H9 (cell line): ENCODE data around the gene DUSP18. TPM values are rescaled to one million over a fixed set of nuclear protein-coding genes. Genes with fewer than 3 reads are reported as not detected.

Experiments used
- DNase-seq: peaks from one replicate; pipeline ENCODE4 v3.0.0-alpha.2; 2017
- H2AFZ ChIP-seq: one replicate; pipeline ENCODE4 v1.6.1; 2013; ENCODE audit warnings: mild to moderate bottlenecking, low read length, control low read depth, moderate library complexity
- H2AK5ac ChIP-seq: 2 replicates; pipeline ENCODE4 v1.6.1; 2013; ENCODE audit warnings: low read length, control low read depth, mixed read lengths; ENCODE audit not compliant: insufficient read length
- H2BK120ac ChIP-seq: one replicate; pipeline ENCODE4 v1.6.1; 2013; ENCODE audit warnings: low read depth, mild to moderate bottlenecking, low read length, control low read depth, inconsistent platforms; ENCODE audit not compliant: poor library complexity, severe bottlenecking
- H2BK12ac ChIP-seq: 2 replicates; pipeline ENCODE4 v1.6.1; 2013; ENCODE audit warnings: low read length, control low read depth, mixed read lengths, low read depth; ENCODE audit not compliant: insufficient read length
- H2BK15ac ChIP-seq: 2 replicates; pipeline ENCODE4 v1.6.1; 2013; ENCODE audit warnings: low read depth, low read length, control low read depth
- H2BK20ac ChIP-seq: one replicate; pipeline ENCODE4 v1.6.1; 2013; ENCODE audit warnings: low read depth, mild to moderate bottlenecking, low read length, control low read depth, inconsistent platforms; ENCODE audit not compliant: poor library complexity, severe bottlenecking
- H2BK5ac ChIP-seq: 2 replicates; pipeline ENCODE4 v1.6.1; 2013; ENCODE audit warnings: low read length, control low read depth, mixed read lengths; ENCODE audit not compliant: insufficient read length
- H3K14ac ChIP-seq: 2 replicates; pipeline ENCODE4 v1.6.1; 2013; ENCODE audit warnings: low read length, control low read depth; ENCODE audit not compliant: insufficient read depth
- H3K18ac ChIP-seq: 2 replicates; pipeline ENCODE4 v1.6.1; 2013; ENCODE audit warnings: low read depth, mild to moderate bottlenecking, mixed read lengths, low read length, control low read depth; ENCODE audit not compliant: insufficient read length
- H3K23ac ChIP-seq: 2 replicates; pipeline ENCODE4 v1.6.1; 2013; ENCODE audit warnings: low read length, control low read depth, mixed read lengths, low read depth; ENCODE audit not compliant: insufficient read length
- H3K23me2 ChIP-seq: 2 replicates; pipeline ENCODE4 v1.6.1; 2013; ENCODE audit warnings: low read depth, mild to moderate bottlenecking, mixed read lengths, low read length, control low read depth; ENCODE audit not compliant: insufficient read length, poor library complexity, severe bottlenecking
- H3K27ac ChIP-seq: 2 replicates; pipeline ENCODE4 v1.5.1; 2013; ENCODE audit warnings: low read length, control low read depth, mixed read lengths, low read depth; ENCODE audit not compliant: insufficient read length
- H3K27me3 ChIP-seq: 2 replicates; pipeline ENCODE4 v1.6.1; 2013; ENCODE audit warnings: low read length, control low read depth, inconsistent platforms; ENCODE audit not compliant: insufficient read depth
- H3K4ac ChIP-seq: 2 replicates; pipeline ENCODE4 v1.6.1; 2013; ENCODE audit warnings: low read depth, mild to moderate bottlenecking, control low read depth, inconsistent platforms, low read length, moderate library complexity
- H3K4me1 ChIP-seq: 2 replicates; pipeline ENCODE4 v1.6.1; 2013; ENCODE audit warnings: low read length, control low read depth, inconsistent platforms; ENCODE audit not compliant: insufficient read depth
- H3K4me2 ChIP-seq: 2 replicates; pipeline ENCODE4 v1.6.1; 2013; ENCODE audit warnings: low read length, control low read depth, mixed read lengths; ENCODE audit not compliant: insufficient read length, insufficient read depth
- H3K56ac ChIP-seq: 2 replicates; pipeline ENCODE4 v1.6.1; 2013; ENCODE audit warnings: low read depth, mild to moderate bottlenecking, mixed read lengths, low read length, control low read depth; ENCODE audit not compliant: insufficient read length
- H3K79me1 ChIP-seq: 2 replicates; pipeline ENCODE4 v1.6.1; 2013; ENCODE audit warnings: low read depth, mild to moderate bottlenecking, moderate library complexity, low read length, control low read depth, inconsistent platforms; ENCODE audit not compliant: insufficient read depth, poor library complexity, severe bottlenecking
- H3K79me2 ChIP-seq: 2 replicates; pipeline ENCODE4 v1.6.1; 2013; ENCODE audit warnings: low read length, control low read depth, inconsistent platforms; ENCODE audit not compliant: insufficient read depth
- H3K9ac ChIP-seq: 2 replicates; pipeline ENCODE4 v1.6.1; 2013; ENCODE audit warnings: low read length, control low read depth, mixed read lengths; ENCODE audit not compliant: insufficient read length; ENCODE audit errors: extremely low read depth
- H3K9me3 ChIP-seq: one replicate; pipeline ENCODE4 v1.6.1; 2013; ENCODE audit warnings: low read depth, low read length, inconsistent platforms; ENCODE audit not compliant: control insufficient read depth
- H3T11ph ChIP-seq: one replicate; pipeline ENCODE4 v1.6.1; 2013; ENCODE audit warnings: mild to moderate bottlenecking, low read length, control low read depth, inconsistent platforms
- H4K20me1 ChIP-seq: one replicate; pipeline ENCODE4 v1.6.1; 2013; ENCODE audit not compliant: control insufficient read depth, insufficient read length, insufficient read depth
- H4K5ac ChIP-seq: 2 replicates; pipeline ENCODE4 v1.6.1; 2013; ENCODE audit warnings: low read depth, mild to moderate bottlenecking, mixed read lengths, low read length, control low read depth; ENCODE audit not compliant: insufficient read length
- H4K8ac ChIP-seq: replicated peaks from 2 replicates; pipeline ENCODE4 v1.6.1; 2013; ENCODE audit warnings: low read length, control low read depth, mixed read lengths, low read depth; ENCODE audit not compliant: insufficient read length
- H4K91ac ChIP-seq: 2 replicates; pipeline ENCODE4 v1.6.1; 2013; ENCODE audit warnings: low read depth, mild to moderate bottlenecking, moderate library complexity, mixed read lengths, low read length, control low read depth; ENCODE audit not compliant: insufficient read length
- H3K27ac Mint-ChIP-seq, 3 experiments: 2 replicates in 2 of 3; 3 replicates in 1 of 3; pipeline ENCODE4 v1.8.0; 2020 to 2021; ENCODE audit warnings: mixed read lengths in 3 of 3, mild to moderate bottlenecking in 1 of 3, moderate library complexity in 1 of 3
- H3K27me3 Mint-ChIP-seq: 2 replicates; pipeline ENCODE4 v1.8.0; 2021; ENCODE audit warnings: low read depth, mild to moderate bottlenecking, moderate library complexity, mixed read lengths
- H3K36me3 Mint-ChIP-seq, 3 experiments: 2 replicates in 2 of 3; 3 replicates in 1 of 3; pipeline ENCODE4 v1.8.0; 2020 to 2021; ENCODE audit warnings: low read depth in 3 of 3, mixed read lengths in 3 of 3; ENCODE audit not compliant: insufficient read depth in 1 of 3
- H3K4me1 Mint-ChIP-seq, 2 experiments: 2 replicates each; pipeline ENCODE4 v1.8.0; 2020; ENCODE audit warnings: mixed read lengths in 2 of 2
- H3K4me3 Mint-ChIP-seq, 2 experiments: 2 replicates in 1 of 2; 3 replicates in 1 of 2; pipeline ENCODE4 v1.8.0; 2020 to 2021; ENCODE audit warnings: mild to moderate bottlenecking in 2 of 2, mixed read lengths in 2 of 2, moderate library complexity in 1 of 2
- H3K9me3 Mint-ChIP-seq, 2 experiments: 2 replicates in 1 of 2; 3 replicates in 1 of 2; pipeline ENCODE4 v1.8.0; 2020; ENCODE audit warnings: mild to moderate bottlenecking in 2 of 2, mixed read lengths in 2 of 2, moderate library complexity in 1 of 2
- CTCF ChIP-seq: fragments of 200-600 bp; sonication (generic); conservative IDR thresholded peaks from 3 replicates; pipeline ENCODE4 v1.8.0; 2021; ENCODE audit warnings: antibody characterized with exemption, mild to moderate bottlenecking
- WGBS: extraction: QIAGEN DNeasy Blood & Tissue Kit; methylation state at CpG from one replicate; pipeline ENCODE4 v1.1.7; 2013; ENCODE audit warnings: missing lambda C conversion rate, low lambda C conversion rate, mixed read lengths; ENCODE audit not compliant: insufficient read length; ENCODE audit errors: extremely low coverage; 5-methylcytosine and 5-hydroxymethylcytosine counted together
- total RNA-seq: library from RNA; stranded (reverse); gene quantifications from 2 replicates; pipeline ENCODE4 v1.2.1, GENCODE V29; 2021

The DUSP18 gene
- total RNA-seq, 1 experiment from 2014 or later, result 2.6 TPM

- peaks cover 7 to 19% (median 17%) of the 10 kb centered on the region in 3 experiments; a peak in 6 of 7 replicates for H3K36me3 Mint-ChIP-seq
- Histone ChIP-seq H3K23ac (no peak overlapping the region), H3K18ac (no peak overlapping the region), H2BK15ac (no peak overlapping the region), H2BK12ac (no peak overlapping the region), H2BK120ac (no peak overlapping the region), H2BK5ac (no peak overlapping the region), H4K91ac (no peak overlapping the region), H3K9ac (no peak overlapping the region), H4K8ac (no peak overlapping the region), H2AFZ (no peak overlapping the region), H2AK5ac (no peak overlapping the region), H3K4me2 (no peak overlapping the region), H4K20me1 (no peaks in the 10 kb centered on the region), H3K4me1 (no peaks in the 10 kb centered on the region), H3K27me3 (no peaks in the 10 kb centered on the region; the same call in 1 of the 2 replicates), H3K56ac (no peak overlapping the region), H2BK20ac (no peak overlapping the region), H3K27ac (no peak overlapping the region), H3T11ph (no peak overlapping the region), H3K4ac (no peak overlapping the region), H3K9me3 (no peaks in the 10 kb centered on the region), H3K14ac (no peak overlapping the region), H3K23me2 (peaks cover 2% of the 10 kb centered on the region), H4K5ac (no peak overlapping the region), H3K79me1 (no peaks in the 10 kb centered on the region), H3K79me2 (no peaks in the 10 kb centered on the region)
- H3K9me3 Mint-ChIP-seq, result peaks cover 4 to 5% of the 10 kb centered on the region in 2 experiments; a peak in 4 of 5 replicates
- no peak for TF ChIP-seq CTCF
- peaks cover 23 to 35% of the 10 kb centered on the region in 2 experiments for H3K4me1 Mint-ChIP-seq
- H3K4me3 Mint-ChIP-seq, result no peak overlapping the region
- peaks cover 4% of the 10 kb centered on the region for H3K27me3 Mint-ChIP-seq
- no peak overlapping the region for H3K27ac Mint-ChIP-seq
- no CpG with 5 or more reads among the region's 4 CpGs for WGBS
- DNase-seq, result no peak
These were observed 26.7 kb downstream of the DUSP18 start for GRCh38 chr22:30640839-30641430.
